ENCODE measurements around the gene DRC7.

Gene DRC7

GRCh38 chr16:57675741-57676551 is 18.7 kb upstream of the DRC7 start:
- DNase-seq (ENCODE audit: low spot score): no peak

GRCh38 chr16:57676553-57677085 is 18.0 kb upstream of the DRC7 start:
- no peak for DNase-seq (ENCODE audit: low spot score)

- no peak for DNase-seq (ENCODE audit: low spot score)
These were observed 16.8 kb upstream of the DRC7 start for GRCh38 chr16:57677622-57678369.

DNA sequence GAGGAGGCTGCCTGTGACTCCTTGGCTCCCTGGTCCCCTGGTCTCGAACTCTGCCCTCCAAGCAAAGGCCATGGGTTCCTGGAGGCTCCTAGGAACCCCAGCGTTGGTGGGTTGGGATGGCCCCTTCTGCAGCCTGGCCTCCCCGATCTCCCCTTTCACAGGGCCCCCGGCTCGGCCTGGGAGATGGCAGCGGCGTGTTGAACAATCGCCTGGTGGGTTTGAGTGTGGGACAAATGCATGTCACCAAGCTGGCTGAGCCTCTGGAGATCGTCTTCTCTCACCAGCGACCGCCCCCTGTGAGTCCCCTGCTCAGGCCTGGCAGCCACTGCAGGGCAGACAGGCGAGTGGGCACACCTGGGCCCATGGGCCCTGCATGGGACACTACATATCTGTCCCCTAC is 15.6 kb upstream of the DRC7 start:
- no peak for DNase-seq (ENCODE audit: low spot score)

GRCh38 chr16:57679767-57680482 is 14.7 kb upstream of the DRC7 start:
- DNase-seq (ENCODE audit: low spot score): no peak

DNA sequence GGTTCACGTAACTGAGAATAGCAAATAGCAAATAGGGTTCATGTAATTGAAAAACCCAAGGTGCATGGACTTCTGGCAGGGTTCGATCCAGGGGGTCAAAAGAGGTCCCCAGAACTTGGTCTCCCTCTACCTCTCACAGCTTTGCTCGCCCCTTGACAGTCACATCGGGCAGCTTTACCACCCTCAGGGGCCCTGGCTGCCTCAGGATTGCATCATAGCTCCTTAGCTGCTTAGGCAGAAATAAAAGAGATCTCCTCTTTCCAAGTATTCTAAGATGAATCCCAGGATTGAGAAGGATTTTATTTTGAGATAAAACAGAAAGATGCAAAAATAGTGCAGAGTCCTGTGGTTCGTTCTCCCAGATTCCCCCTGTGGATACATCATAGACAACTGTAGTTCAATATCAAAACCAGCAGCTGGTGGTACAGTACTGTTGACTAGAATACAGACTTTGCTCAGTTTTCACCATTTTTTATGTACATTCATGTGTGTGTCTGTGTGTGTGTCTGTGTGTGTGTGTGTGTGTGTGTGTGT is 13.7 kb upstream of the DRC7 start:
- DNase-seq (ENCODE audit: low spot score): no peak

- DNase-seq (ENCODE audit: low spot score): no peak
These were observed 12.5 kb upstream of the DRC7 start for GRCh38 chr16:57681950-57682728.

- no peak for DNase-seq (ENCODE audit: low spot score)
These were observed 11.6 kb upstream of the DRC7 start for GRCh38 chr16:57682809-57683635.

- no peak for DNase-seq (ENCODE audit: low spot score)
These were observed 10.7 kb upstream of the DRC7 start for GRCh38 chr16:57683636-57684545.

DNA sequence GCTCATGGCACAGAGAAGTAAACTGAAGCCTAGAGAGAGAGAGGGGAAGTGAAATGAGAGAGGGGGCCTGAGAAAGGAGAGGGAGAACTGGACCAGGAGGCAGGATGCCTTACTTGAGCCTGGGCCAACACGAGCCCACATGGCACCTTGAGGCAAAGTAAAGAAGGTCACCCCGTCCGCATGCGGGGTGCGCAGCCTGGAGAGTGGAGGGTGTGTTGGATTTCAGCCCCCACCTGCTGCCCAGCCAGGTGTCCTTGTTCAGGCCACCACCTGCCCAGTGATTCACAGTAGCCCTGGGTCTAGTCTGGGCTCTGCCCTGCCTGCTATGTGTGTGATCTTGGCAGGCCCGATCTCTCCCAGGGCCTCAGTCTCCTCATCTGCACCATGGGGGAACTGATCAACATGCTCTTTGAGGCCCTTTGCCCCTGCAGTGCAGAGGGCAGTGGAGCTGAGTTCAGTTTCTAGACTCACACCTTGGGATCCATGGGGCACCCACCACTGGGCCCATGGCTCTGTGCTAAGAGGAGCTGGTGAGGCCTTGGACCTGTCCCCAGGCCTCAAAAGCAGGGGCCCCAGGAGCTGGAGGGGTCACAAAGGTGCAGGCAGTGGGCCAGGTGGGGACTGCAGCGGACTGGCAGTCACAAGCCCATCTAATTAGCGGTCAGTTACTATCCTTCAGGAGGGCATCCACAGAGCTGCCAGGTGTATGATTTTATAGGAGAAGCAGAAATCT is 9.8 kb upstream of the DRC7 start:
- no peak for DNase-seq (ENCODE audit: low spot score)

DNA sequence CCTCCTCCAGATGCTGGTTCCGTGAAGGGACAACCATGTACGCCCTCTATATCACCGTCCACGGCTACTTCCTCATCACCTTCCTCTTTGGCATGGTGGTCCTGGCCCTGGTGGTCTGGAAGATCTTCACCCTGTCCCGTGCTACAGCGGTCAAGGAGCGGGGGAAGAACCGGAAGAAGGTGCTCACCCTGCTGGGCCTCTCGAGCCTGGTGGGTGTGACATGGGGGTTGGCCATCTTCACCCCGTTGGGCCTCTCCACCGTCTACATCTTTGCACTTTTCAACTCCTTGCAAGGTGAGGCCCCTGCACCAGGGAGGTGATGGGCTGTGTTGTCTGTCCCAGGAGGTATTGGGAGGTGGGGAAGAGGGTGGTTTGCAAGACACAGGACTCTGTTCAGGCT is 9.0 kb upstream of the DRC7 start:
- DNase-seq (ENCODE audit: low spot score): no peak

- no peak for DNase-seq (ENCODE audit: low spot score)
These were observed 8.0 kb upstream of the DRC7 start for GRCh38 chr16:57686577-57686976.

DNA sequence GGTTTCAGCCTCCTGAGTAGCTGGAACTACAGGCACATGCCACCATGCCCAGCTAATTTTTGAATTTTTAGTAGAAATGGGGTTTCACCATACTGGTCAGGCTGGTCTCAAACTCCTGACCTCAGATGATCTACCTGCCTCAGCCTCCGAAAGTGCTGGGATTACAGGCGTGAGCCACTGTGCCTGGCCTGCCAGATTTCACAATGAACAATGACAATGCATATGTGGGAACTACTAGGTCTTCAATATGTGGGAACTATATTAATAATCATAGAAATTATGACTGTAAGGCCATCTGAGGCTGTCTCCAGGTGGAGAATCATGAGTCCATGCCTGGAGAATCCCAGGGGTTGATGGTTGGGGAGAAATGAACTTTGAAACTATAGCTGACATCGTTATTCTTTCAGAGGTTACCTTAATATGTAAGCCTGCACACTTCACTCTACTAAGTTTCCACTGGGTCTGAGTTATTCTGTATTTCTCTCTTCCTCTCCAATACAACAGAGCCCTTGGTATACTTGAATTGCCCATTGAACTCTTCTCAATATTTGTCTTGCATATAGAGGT is 7.2 kb upstream of the DRC7 start:
- DNase-seq (ENCODE audit: low spot score): no peak

GRCh38 chr16:57688487-57688986 is 6.1 kb upstream of the DRC7 start:
- no peak for DNase-seq (ENCODE audit: low spot score)

- no peak for DNase-seq (ENCODE audit: low spot score)
These were observed 5.4 kb upstream of the DRC7 start for GRCh38 chr16:57688987-57689761.

DNA sequence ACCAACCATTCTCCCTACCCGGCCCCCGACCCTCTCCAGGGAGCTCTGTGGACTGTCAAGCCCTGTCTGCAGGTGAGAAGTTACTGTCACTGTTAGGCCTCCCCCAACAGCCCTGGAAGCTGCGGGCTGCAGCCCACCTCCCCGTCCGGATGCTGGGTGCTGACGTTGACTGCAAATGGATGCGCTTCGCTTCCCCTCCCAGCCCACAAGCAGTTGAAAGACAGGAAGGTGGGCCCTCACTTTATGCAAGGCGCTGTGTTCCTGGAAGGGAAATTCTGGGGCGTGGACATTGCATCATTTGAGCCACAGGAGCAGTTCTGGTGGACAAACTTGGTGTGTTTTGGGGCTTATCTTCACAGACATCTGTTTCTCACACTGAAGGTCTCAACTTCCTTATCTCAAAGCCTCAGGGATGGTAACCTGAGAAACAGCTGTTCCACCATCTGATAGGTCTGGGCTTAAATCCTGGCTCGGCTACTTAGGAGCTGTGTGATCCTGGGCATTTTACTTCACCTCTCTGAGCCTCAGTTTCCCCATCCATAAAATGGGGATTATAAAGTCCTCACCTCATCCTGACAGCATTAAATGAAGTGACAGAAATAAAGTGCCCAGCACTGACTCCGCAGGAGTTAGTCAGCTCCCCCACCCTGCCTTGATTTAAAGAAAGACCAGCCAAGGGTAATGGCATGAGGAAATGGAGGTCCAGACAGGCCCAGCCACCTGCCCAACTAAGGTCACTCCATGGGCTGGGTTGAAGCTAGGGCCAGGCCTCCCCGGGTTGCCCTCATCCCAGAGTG is 4.6 kb upstream of the DRC7 start:
- no peak for DNase-seq (ENCODE audit: low spot score)

Measured in putamen (tissue), 1 donor.